HG03025 (cell line): ENCODE measurements around the gene KRT80.

Experiments
- ATAC-seq: cut with Tn5 transposase; IDR thresholded peaks from one replicate; pipeline ENCODE4 v1.9.1; 2021; ENCODE audit warnings: mild to moderate bottlenecking, moderate library complexity; ENCODE audit not compliant: unreplicated experiment, low FRiP score

The KRT80 gene

DNA sequence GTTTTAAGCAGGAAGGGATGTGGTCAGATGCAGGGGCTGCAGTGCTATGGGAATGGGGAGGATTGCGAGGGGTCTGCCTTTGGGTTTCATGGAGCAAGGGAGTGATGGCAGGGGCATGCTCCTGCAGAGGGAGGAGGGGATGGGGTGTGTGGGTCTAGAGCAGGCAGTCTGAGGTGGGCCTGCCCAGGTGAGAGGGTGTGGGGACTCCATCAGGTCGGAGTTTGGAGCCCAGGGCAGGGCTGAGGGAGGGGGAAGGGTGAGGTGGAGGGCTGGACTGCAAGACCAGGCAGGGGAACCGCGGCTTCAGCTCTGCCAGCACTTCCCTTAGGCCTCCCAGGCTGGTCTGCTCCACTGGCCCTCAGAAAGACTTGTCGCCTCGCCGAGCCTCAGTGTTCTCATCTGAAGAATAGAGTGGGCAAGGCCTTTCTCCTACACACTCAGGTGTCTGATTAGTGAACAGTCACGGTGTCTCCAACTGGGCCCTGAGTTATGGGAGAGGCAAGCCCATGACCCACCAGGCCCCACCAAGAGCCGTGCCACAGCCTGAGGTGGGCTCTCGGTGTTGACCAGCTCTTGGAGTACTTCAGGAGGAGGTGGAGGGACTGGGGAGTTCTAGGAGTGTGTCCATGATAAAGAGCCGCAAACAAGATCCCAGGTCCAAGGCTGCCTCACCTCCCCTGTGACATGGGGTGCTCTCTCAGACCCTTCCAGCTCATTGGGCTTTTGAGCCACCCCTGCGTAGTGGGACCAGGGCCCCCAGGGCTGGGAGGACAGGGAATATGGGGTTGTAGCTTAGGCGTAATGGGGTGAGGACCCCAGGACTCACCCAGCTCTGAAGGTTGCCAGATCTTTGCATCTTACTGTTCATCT, 20.1 kb upstream of the KRT80 start:
- no peak for ATAC-seq

DNA sequence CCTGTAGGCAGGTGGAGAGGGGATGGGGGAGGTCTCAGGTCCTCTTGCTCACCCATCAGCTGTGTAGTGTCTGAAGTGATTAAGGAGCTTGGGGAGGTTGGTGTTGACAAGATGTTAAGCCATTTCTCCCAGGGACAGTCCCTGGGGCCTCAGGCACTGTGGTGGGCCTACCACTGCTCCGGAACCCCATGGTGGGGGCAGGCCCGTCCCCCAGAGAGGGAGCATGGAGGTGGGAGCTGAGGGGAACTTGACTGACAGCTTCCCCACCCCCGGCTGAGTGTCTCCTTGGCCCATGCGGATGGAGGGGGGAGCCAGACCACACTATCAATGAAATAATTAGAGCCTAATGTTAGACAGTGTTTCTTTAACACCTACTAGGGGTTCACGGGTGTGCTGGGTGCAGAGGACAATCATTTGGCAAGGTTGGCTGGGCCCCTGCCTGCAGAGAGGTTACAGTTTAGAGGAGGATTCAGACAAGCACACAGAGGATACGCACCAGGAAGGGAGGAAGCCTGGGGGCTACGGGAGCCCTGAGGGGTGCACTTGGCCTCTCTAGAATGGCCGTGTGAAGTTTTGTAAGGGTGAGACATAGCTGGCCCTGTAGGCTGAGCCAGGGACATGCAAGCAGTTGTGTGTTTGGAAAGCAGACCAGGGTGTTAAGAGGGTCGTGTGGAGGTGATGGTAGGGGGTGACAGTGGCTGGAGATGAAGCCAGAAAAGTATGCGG, 19.3 kb upstream of the KRT80 start:
- no peak for ATAC-seq

DNA sequence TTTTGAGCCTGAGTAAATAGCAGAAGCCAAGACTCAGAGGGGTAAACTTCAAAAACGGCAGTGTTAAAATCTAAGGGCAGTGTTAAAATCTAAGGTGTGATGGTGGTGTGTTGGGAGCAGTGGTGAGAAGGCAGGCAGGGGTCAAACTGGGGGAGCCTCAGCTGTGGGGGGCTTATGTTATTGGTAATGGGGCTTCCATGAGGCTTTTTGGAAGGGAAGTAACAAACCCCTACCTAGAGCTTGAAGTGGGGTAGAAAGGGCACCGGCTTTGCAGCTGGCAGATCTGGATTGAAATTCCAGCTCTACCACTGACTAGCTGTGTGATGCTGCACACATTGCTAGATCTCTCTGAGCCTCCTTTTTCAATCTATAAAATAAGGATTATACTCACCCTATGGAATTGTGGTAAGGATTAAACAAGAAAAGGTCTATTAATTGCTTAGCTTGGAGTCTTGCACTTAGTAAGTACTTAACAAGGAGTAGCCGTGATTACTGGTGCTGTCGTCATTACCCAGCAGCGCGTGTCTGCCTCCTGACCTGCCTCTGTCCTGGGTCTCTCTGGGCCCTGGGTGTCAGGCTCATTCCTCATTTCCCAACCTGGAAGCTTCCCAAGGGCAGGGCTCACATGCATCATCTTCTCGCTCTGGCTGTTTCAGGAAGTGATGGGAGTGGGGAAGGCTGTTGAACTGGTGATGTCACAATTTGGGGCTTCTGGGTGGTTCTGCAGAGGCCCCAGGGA, 18.5 kb upstream of the KRT80 start:
- no peak for ATAC-seq

GRCh38 chr12:52209321-52209720, 17.5 kb upstream of the KRT80 start:
- ATAC-seq, result no peak

GRCh38 chr12:52208424-52209165, 16.8 kb upstream of the KRT80 start:
- no peak for ATAC-seq

GRCh38 chr12:52207895-52208294, 16.1 kb upstream of the KRT80 start:
- ATAC-seq, result no peak

DNA sequence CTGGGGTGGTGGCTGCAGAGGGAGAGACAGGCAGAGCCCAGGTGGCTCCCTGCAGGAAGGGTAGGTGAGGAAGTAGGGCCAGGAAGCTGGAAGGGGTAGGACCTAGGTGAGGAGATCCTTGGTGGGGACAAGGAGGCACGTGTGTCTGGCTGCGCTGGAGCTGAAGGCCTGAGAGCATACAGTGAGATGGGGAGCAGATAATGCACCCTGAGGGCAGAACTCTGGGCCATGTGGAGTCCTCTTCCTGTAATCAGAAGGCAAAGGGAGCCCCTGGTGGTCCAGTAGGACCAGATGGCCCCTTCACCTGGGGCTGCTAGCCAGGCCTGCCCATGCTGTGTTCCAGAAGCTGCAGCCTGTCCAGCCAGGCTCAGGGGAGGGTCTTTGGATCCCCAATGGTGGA, 15.3 kb upstream of the KRT80 start:
- no peak for ATAC-seq

DNA sequence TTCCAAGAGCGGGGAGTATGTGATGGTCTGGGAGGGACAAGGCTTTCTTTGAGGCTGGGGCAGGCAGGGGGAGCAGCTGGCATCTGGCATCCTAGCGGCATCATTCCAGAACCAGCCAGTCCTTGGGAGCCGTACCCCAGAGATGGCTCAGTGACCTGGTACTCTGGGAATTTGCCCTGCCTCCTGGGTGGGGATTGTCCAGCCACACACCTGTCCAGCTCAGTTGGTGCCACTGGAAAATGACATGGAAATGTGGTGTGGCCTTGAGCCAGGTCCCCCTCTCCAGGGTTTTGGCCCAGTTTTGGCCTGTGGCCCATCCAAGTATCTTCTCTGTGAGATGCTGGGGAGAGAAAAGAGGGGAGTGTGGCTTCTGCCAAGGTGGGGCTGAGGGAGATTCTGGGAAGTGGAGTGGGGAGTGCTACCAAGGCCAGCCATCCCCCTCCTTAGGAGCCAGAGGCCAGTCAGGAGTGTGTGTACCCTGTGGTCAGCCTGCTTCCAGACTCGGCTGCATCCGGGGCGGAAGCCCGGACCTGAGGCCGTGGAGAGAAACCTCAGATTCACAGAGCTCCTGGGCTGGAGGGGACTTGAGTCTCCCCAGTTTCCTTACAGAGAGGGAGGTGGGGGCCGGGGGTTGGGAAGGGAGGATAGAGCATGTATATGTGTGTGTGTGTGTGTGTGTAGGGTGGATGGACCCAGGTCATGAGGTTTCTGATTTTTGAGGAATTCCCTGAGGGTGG, 14.7 kb upstream of the KRT80 start:
- no peak for ATAC-seq

DNA sequence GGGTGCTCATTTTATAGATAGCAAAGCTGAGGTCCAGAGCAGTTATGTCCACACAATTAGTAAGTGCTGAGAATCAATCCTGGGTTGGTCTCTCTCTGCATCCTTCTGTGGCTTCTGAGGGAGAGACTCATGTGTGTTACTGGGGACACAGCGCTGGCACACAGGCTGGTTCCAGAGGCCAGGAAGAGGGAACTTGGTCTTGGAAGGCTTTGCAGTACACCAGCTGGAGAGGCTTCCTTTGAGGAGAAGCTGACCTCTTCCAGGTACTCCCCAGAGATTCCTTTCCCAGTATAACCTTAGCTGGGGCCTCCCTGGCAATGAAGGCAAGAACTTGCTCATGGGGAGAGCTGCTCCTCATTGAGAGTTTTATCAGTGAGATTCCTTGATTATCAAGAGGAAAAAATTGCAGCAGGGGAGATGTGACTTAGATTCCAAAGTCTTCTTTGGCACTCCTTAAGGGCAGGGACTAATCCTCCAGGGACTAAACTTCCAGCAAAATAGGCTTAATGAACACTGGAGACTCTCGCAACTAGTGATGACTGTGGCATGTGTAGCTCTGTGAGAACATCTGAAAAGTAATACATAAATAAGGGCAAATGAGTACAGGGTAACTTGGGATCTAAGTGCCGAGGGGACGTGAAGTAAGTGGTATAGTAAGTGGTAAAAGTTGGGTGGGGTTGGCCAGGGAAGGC, 13.9 kb upstream of the KRT80 start:
- ATAC-seq, result no peak

GRCh38 chr12:52204931-52205505, 13.2 kb upstream of the KRT80 start:
- no peak for ATAC-seq

DNA sequence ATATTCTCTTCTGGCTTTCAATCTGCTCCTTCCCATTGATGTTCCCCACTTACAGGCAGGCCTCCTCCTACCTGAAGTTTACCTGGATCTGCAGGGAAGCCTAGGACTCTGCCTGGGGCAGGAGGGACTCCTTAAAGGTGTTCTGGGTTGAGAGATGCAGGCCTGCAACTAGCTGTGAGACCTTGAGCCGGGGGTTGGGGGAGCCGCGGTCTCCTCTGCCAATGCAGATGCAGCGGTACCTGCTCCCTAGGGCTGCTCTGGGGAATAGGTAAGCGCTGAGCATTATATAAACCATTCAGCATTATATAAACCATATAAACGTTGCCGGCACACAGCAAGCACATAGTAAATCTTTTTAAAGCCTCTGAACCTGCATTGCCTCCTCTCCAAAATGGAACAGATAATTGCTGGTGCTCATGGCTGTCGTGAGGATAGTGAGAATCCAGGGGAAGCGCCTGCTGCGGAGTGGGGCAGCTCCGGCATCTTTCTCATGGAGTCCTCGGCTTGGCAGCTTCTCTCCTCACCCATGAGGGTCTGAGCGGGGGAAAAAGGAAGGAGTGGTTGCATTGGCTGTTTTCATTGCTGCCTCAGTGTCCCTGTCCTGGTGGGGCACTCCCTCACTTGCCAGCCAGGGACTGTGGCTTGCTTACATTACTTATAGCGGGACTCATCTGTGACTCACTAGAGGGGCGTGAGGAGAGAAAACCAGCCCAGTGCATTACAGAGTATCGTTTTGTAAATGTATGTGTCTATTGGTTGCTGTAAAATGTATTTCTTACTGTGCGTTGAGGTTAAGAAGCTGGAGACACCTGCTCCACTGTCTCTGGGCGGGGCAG, 12.5 kb upstream of the KRT80 start:
- no peak for ATAC-seq

GRCh38 chr12:52203079-52203921, 11.5 kb upstream of the KRT80 start:
- no peak for ATAC-seq

- no peak for ATAC-seq
These were observed 10.7 kb upstream of the KRT80 start for GRCh38 chr12:52202361-52203078.

GRCh38 chr12:52201451-52201839, 9.6 kb upstream of the KRT80 start:
- ATAC-seq, result no peak

GRCh38 chr12:52200781-52201450, 9.1 kb upstream of the KRT80 start:
- no peak for ATAC-seq
